ENCODE measurements around the gene PRKG1.
"Not testable (repeated sequence)": the region's sequence is repeated elsewhere in the genome, so short reads cannot be mapped to it uniquely, and the experiment has no call there.

GRCh38 chr10:52039002-52039793 is 964.9 kb downstream of the PRKG1 start:
- TF ChIP-seq, protein P1, sequence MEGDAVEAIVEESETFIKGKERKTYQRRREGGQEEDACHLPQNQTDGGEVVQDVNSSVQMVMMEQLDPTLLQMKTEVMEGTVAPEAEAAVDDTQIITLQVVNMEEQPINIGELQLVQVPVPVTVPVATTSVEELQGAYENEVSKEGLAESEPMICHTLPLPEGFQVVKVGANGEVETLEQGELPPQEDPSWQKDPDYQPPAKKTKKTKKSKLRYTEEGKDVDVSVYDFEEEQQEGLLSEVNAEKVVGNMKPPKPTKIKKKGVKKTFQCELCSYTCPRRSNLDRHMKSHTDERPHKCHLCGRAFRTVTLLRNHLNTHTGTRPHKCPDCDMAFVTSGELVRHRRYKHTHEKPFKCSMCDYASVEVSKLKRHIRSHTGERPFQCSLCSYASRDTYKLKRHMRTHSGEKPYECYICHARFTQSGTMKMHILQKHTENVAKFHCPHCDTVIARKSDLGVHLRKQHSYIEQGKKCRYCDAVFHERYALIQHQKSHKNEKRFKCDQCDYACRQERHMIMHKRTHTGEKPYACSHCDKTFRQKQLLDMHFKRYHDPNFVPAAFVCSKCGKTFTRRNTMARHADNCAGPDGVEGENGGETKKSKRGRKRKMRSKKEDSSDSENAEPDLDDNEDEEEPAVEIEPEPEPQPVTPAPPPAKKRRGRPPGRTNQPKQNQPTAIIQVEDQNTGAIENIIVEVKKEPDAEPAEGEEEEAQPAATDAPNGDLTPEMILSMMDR (IDR thresholded peaks at IDR 0.05), result not testable (repeated sequence)
- not testable (repeated sequence) for TF ChIP-seq POLR2A (IDR thresholded peaks at IDR 0.05)
